ENCODE measurements around the gene UGT1A8.

Gene UGT1A8

GRCh38 chr2:233768076-233768475, 150.6 kb downstream of the UGT1A8 start:
- no peak for DNase-seq (ENCODE audit: low read depth)

GRCh38 chr2:233769260-233769659, 151.8 kb downstream of the UGT1A8 start:
- DNase-seq (ENCODE audit: low read depth), result no peak

- DNase-seq (ENCODE audit: low read depth), result no peak
Observed at GRCh38 chr2:233772153-233772552, 154.7 kb downstream of the UGT1A8 start.

- no peak for DNase-seq (ENCODE audit: low read depth)
Observed at GRCh38 chr2:233772583-233772982, 155.2 kb downstream of the UGT1A8 start.

- no peak for DNase-seq (ENCODE audit: low read depth)
Observed at GRCh38 chr2:233773854-233774253, 156.4 kb downstream of the UGT1A8 start.

DNA sequence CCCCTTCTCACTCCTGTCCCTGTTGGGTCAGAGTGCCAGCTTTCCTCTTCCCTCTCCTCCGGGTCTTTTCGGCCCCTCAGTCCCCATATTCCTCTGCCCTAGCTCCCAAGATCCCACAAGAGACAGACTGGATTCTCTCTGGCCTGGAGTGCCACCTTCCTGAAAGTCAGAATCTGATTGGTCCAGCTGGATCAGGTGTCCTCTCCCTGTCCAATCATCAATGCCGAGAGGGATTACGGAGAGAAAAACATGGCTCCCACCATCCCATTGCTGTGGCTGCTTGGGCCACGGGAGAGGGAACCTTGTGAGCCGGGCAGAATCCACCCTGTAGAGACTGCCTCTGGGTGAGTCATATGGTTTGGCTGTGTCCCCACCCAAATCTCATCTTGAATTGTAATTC, 158.0 kb downstream of the UGT1A8 start:
- DNase-seq (ENCODE audit: low read depth), result no peak

- no peak for DNase-seq (ENCODE audit: low read depth)
Observed at GRCh38 chr2:233778030-233778429, 160.6 kb downstream of the UGT1A8 start, which contains the start of gene MROH2A. Gene MROH2A, plus strand, starts transcription at chr2:233778330. Its CDS starts 1,029 bp downstream, at chr2:233779359.

- no peak for DNase-seq (ENCODE audit: low read depth)
Observed at GRCh38 chr2:233779722-233780121, 162.3 kb downstream of the UGT1A8 start.

- no peak for DNase-seq (ENCODE audit: low read depth)
Observed at GRCh38 chr2:233780771-233781170, 163.3 kb downstream of the UGT1A8 start.

GRCh38 chr2:233789554-233789953, 172.1 kb downstream of the UGT1A8 start:
- no peak for DNase-seq (ENCODE audit: low read depth)

DNA sequence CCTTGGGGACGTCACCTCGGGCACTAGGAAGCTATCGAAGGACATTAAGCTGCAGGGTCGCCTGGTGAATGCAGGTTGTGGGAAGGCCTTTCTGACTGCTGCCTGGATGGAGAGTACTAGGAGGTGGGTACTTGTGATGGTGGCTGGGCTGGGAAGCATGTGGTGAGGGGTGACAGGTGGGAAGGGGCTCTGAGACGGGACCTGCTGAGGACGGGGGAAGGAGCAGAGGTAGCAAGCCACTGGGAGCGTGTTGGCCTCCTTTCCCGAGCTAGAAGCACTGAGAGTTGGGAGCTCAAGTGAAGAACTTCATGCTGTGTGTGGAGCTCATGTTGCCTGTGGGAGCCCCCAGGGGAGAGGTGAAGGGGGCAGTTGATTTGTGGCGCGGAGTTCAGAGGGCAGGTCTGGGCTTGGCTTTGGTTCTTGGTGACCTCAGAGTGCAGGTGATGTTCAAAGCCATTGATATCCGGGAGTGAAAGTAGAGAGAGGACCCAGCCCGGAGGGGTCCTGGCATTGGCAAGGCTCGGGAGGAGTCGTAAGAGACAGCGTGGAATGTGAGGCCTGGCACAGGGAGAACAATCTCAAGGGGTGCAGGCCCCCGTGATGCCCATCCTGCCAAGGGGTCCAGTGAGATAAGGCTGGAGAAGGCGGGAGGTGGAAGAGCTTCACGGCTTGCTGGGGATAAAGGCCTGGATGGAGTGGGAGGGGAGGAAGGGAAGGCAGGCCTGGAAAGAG, 173.9 kb downstream of the UGT1A8 start:
- DNase-seq (ENCODE audit: low read depth), result no peak

DNA sequence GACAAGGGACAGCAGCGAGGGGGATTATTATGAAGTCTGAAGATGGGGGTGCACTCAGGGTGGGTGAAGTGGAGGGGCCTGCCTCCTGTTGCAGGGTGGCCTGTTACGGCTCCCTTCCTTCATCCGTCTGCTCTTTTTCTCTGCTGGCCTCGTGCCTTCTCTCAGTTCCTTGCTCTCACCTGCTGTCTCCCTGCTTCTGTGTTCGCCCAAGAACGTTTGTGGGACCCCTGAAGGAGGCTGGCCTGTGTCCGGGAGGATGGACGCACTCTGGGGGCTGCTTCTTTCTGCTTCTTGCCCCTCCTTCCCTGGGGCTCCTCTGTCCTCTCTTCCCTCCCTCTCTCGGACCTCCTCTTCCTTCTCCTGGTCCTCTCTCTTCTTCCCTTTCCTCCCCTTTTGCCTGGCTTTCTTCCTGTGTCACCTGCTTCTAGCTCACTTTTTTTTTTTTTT, 174.5 kb downstream of the UGT1A8 start:
- DNase-seq (ENCODE audit: low read depth), result no peak

DNA sequence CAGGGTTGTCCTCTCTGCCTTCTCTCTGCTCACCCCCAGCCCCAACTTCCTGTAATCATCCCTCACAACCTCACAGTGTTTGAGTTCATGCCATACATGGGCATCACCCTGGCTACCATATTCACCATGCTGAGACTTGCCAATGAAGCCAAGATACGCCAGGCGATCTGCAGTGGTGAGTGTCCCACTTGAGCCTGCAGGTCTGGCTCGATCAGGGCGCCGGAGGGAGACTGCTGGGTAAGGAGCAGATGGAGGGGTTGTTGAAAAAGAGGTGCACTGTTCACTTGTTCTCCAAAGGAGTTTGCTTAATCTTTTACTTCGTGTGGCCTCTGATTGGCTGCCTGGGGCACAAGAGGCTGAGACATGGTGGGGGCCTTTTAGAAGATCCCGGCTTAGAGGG, 175.3 kb downstream of the UGT1A8 start:
- no peak for DNase-seq (ENCODE audit: low read depth)

- DNase-seq (ENCODE audit: low read depth), result no peak
Observed at GRCh38 chr2:233793465-233794127, 176.2 kb downstream of the UGT1A8 start.

- DNase-seq (ENCODE audit: low read depth), result no peak
Observed at GRCh38 chr2:233794128-233794658, 176.8 kb downstream of the UGT1A8 start.

GRCh38 chr2:233795735-233796171, 178.3 kb downstream of the UGT1A8 start:
- no peak for DNase-seq (ENCODE audit: low read depth)

DNA sequence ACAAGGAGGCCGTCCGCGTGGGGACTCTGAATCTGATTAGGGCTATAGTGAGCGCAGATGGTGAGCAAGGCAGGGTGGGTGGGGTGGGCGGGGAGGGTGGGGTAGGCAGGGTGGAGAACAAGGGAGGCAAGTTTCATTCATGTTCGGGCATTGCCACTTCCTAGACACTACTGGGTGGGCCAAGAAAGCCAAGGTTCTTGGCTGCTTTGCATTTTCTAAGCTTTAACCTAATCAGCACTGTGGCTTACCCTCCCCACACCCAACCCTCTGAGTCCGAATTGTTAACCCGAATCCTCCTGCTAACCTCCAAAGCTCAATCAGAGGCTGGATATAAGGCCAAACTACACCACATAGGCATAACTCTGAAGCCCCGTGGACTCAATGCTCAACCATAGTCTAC, 178.8 kb downstream of the UGT1A8 start:
- no peak for DNase-seq (ENCODE audit: low read depth)

GRCh38 chr2:233798335-233799086, 181.1 kb downstream of the UGT1A8 start:
- DNase-seq (ENCODE audit: low read depth), result no peak

DNA sequence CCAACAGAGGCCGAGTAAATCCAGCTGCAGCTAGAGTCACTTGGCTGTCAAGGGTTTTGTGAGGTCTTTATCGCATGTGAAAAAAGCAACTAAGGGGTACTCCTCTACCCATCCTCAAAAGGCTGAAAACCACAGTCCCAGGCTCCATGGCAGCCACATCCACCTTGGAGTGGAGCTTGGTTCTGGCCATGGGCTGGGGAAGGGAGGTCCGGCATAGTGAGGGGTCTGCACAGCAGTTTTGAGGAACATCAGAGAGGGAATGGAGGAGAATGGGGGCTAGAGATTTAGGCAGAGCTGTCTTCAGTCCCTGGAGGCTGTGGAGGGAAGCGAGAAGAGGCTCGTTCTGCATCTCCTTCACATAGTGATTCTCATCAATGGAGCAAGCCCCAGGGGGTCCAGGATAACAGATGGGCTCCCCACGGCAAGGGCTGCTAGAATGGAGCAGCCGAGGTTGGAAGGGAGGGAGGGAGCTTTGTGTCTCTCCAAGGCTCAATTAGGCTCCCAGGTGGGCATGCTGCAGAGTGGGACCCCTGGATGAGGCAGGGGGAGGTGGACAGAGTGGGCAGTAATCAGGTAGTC, 181.7 kb downstream of the UGT1A8 start:
- no peak for DNase-seq (ENCODE audit: low read depth)

DNA sequence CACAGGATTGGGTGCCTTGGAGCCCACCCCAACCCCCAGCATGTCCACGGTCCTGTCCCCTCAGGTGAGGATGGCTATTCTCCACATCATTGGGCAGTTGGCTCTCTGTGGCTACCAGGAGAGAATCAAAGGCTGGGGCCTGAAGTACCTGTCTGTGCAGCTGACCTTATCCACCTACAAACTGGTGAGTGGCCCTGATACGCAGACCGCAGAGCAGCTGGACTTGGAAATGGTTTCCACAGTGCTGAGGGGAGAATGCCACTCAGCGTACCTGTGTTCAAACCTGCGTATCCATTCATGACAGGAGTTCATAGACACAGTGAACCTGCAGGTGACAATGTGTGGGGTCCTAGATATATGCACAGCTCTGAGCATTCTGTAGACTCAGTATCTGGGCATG, 182.3 kb downstream of the UGT1A8 start:
- DNase-seq (ENCODE audit: low read depth), result no peak

GRCh38 chr2:233800208-233800607, 182.8 kb downstream of the UGT1A8 start:
- DNase-seq (ENCODE audit: low read depth), result no peak

Data from stimulated activated CD8-positive, alpha-beta memory T cell treated with anti-CD3 and anti-CD28 coated beads, Interleukin-7, amount 100 ng/mL, for 24 hours (primary cell).